ENCODE data around the gene ZNF185.

DNA sequence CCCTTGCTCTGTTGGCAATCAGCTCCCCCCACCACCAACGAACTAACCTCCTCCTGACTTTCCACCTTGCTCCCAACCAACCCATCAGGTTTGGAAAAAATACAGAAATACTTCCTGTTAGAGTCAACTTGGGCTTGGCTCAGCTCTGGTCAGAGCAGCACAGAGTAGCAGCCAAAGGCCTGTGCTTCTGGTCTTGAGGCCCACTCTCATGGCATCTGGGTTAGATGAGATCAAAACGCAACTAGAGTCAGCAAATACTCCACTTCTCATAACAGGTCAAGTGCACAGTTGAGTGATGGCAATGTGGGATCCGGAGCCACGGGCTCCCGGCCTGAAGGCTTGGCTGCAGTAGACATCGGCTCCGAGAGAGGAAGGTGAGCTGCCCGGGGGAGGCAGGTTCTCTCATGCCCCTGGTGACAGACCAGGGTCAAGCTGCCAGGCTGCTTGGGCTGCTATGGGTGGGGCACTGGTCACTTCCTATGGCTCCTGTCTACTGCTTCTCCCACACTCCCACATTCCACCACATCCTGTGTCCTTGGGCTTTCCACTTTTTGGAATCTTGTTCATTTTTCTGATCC, 34.8 kb downstream of the ZNF185 start:
- TF ChIP-seq, protein P1, sequence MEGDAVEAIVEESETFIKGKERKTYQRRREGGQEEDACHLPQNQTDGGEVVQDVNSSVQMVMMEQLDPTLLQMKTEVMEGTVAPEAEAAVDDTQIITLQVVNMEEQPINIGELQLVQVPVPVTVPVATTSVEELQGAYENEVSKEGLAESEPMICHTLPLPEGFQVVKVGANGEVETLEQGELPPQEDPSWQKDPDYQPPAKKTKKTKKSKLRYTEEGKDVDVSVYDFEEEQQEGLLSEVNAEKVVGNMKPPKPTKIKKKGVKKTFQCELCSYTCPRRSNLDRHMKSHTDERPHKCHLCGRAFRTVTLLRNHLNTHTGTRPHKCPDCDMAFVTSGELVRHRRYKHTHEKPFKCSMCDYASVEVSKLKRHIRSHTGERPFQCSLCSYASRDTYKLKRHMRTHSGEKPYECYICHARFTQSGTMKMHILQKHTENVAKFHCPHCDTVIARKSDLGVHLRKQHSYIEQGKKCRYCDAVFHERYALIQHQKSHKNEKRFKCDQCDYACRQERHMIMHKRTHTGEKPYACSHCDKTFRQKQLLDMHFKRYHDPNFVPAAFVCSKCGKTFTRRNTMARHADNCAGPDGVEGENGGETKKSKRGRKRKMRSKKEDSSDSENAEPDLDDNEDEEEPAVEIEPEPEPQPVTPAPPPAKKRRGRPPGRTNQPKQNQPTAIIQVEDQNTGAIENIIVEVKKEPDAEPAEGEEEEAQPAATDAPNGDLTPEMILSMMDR (IDR thresholded peaks at IDR 0.05), result no peak
- TF ChIP-seq POLR2A (IDR thresholded peaks at IDR 0.05) (no peak), POLR2AphosphoS5 (IDR thresholded peaks at IDR 0.05) (no peak)
